ENCODE measurements around the gene MT1B. TPM values are rescaled to one million over a fixed set of nuclear protein-coding genes. Genes with fewer than 3 reads are reported as not detected.
A peak's percentile ranks its signal among the peaks of the same experiment; 100 is the strongest.

Gene MT1B
- polyA plus RNA-seq, 1 experiment = not detected

DNA sequence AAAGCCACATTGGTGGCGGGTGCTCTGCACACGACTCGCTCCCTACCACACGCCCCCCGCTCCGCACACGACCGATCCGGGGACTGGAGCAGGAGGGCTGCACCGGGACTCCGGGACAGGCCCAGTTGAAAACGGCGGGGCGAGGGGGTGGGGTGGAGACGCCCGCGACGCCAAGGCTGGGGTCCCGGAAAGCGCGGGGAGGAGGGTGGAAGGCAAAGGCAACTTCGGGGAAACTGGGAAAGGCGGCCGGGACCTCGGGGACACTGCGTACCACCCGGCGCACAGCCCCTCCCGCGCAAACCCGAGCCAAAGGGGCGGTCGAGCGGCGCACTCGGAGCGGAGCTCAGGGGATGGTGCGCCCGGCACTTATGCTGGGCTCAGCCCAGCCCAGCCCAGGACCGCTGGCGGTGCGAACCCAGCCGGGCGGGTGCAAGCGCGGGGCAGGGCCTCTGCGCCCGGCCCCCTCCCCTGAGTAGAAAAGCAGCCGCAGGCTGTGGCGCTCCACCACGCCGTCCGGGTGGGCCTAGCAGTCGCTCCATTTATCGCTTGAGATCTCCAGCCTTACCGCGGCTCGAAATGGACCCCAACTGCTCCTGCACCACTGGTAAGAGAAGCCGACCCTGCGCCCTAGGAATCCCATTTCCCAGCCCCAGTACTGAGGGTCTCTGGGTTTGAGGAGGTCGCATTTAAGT lies 19.4 kb upstream of the MT1B start, which contains the start of gene MT1M:
Gene MT1M, plus strand, starts transcription at position 504 of the 692 bp plus-strand sequence. Its CDS starts 73 bp downstream, at position 577.
- ChIA-PET CTCF (no interaction called here), POLR2A (no interaction called here)
- Histone ChIP-seq H3K27ac (ENCODE audit: low read depth, low read length) (no peak within 1 kb of the TSS), H3K9me3 (ENCODE audit: control insufficient read depth, insufficient read depth, low read length) (no peaks in the 10 kb centered on the region), H3K4me3 (ENCODE audit: low read depth, low read length) (peak within 1 kb of the TSS; percentile 32), H3K27me3 (ENCODE audit: control insufficient read depth, insufficient read depth, low read length) (peaks cover 52% of the 10 kb centered on the region)
- TF ChIP-seq, protein P1, sequence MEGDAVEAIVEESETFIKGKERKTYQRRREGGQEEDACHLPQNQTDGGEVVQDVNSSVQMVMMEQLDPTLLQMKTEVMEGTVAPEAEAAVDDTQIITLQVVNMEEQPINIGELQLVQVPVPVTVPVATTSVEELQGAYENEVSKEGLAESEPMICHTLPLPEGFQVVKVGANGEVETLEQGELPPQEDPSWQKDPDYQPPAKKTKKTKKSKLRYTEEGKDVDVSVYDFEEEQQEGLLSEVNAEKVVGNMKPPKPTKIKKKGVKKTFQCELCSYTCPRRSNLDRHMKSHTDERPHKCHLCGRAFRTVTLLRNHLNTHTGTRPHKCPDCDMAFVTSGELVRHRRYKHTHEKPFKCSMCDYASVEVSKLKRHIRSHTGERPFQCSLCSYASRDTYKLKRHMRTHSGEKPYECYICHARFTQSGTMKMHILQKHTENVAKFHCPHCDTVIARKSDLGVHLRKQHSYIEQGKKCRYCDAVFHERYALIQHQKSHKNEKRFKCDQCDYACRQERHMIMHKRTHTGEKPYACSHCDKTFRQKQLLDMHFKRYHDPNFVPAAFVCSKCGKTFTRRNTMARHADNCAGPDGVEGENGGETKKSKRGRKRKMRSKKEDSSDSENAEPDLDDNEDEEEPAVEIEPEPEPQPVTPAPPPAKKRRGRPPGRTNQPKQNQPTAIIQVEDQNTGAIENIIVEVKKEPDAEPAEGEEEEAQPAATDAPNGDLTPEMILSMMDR (IDR thresholded peaks at IDR 0.05; ENCODE audit: low read depth, low read length) = no peak
- no peak for DNase-seq (ENCODE audit: low read depth, low spot score)

DNA sequence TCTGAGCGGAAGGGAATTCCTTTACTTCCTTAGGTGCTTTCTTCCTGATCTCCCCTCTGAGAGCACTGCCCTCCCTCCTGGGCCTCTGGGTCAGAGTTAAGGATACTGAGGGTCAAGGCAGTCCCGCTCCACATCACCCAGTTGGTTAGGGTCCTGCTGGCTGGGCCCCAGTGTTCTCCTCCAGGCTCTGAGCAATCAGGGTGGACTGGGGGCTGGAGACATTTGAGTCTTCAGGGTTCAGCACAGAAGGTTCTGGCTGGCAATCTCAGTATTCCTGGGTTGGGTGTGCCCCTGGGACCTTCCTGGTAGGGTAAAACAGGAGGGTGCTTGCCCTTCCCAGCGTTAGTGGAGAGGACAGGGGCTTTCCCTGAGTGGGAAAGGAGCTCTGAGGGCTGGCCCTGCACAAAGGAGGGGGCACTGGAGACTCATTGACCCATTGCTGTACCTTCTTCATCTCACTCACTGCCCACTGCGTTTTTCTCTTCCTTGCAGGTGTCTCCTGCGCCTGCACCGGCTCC lies 18.8 kb upstream of the MT1B start:
- H3K27me3 ChIP-seq (ENCODE audit: control insufficient read depth, insufficient read depth, low read length) = peaks cover 56% of the 10 kb centered on the region
- CTCF ChIA-PET = no interaction called here
- no peak overlapping the region for H3K27ac ChIP-seq (ENCODE audit: low read depth, low read length)
- peak overlapping the region; percentile 32; the same call in 1 of the 2 replicates for H3K4me3 ChIP-seq (ENCODE audit: low read depth, low read length)
- TF ChIP-seq, protein P1 (IDR thresholded peaks at IDR 0.05; ENCODE audit: low read depth, low read length) = no peak
- POLR2A ChIA-PET = no interaction called here
- H3K9me3 ChIP-seq (ENCODE audit: control insufficient read depth, insufficient read depth, low read length) = no peaks in the 10 kb centered on the region
- DNase-seq (ENCODE audit: low read depth, low spot score) = no peak

DNA sequence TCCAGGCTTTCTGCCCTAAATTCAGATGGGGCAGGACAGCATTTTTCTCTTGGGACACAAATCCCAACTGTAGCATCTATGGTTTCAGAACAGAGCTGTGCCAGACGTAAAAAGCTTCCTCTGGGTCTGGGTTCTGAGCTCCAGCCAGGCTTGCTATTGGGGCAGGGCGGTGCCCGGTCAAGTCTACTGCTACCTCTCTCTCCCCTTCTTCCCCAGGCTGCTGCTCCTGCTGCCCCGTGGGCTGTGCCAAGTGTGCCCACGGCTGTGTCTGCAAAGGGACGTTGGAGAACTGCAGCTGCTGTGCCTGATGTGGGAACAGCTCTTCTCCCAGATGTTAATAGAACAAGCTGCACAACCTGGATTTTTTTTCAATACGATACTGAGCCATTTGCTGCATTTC lies 18.2 kb upstream of the MT1B start:
- no peak for DNase-seq (ENCODE audit: low read depth, low spot score)
- no peak overlapping the region for H3K4me3 ChIP-seq (ENCODE audit: low read depth, low read length)
- CTCF ChIA-PET = no interaction called here
- no peaks in the 10 kb centered on the region; the same call in 1 of the 2 replicates for H3K9me3 ChIP-seq (ENCODE audit: control insufficient read depth, insufficient read depth, low read length)
- POLR2A ChIA-PET = no interaction called here
- TF ChIP-seq, protein P1 (IDR thresholded peaks at IDR 0.05; ENCODE audit: low read depth, low read length) = no peak
- peaks cover 62% of the 10 kb centered on the region for H3K27me3 ChIP-seq (ENCODE audit: control insufficient read depth, insufficient read depth, low read length)
- H3K27ac ChIP-seq (ENCODE audit: low read depth, low read length) = no peak overlapping the region

DNA sequence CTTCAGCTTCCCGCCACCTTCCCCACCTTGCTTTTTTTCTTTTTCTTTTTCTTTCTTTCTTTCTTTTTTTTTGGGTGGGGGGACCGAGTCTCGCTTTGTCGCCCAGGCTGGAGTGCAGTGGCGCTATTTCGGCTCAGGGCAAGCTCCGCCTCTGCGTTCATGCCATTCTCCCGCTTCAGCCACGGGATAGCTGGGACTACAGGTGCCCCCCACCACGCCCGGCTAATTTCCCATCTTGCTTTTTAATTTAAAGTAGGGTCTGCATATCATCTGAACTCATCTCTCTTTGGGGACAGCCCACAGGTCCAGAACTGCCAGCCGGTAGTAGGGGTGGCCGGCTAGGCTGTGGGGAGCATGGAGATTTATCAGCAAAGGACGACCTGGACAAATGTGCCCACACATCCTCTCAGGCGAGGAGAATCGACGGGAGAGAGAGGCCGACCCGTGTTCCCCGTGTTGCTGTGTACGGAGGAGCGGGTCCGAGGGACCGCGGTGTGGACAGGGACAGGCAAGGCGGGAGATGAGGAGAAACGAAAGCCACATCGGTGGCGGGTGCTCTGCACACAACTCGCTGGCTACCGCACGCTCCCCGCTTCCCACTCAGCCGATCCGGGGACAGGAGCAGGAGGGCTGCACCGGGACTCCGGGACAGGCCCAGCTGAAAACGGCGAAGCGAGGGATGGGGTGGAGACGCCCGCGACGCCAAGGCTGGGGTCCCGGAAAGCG lies 16.8 kb upstream of the MT1B start:
- TF ChIP-seq, protein P1 (IDR thresholded peaks at IDR 0.05; ENCODE audit: low read depth, low read length) = no peak
- POLR2A ChIA-PET = interaction anchor here (3.3 kb wide), 1 partner anchor 9 kb away, joined by 12 read pairs; the partner anchor contains the start of gene MT1E
- Histone ChIP-seq H3K27me3 (ENCODE audit: control insufficient read depth, insufficient read depth, low read length) (peaks cover 75% of the 10 kb centered on the region), H3K9me3 (ENCODE audit: control insufficient read depth, insufficient read depth, low read length) (no peaks in the 10 kb centered on the region; the same call in 1 of the 2 replicates), H3K4me3 (ENCODE audit: low read depth, low read length) (peak overlapping the region; percentile 38), H3K27ac (ENCODE audit: low read depth, low read length) (no peak overlapping the region)
- DNase-seq (ENCODE audit: low read depth, low spot score) = no peak
- CTCF ChIA-PET = no interaction called here
